ENCODE measurements around the gene CTNNA3. TPM values are rescaled to one million over a fixed set of nuclear protein-coding genes. Genes with fewer than 3 reads are reported as not detected.

The CTNNA3 gene
- total RNA-seq, 2 donors from 2014 or later = 0.37 to 1.1 TPM

- Histone ChIP-seq H3K27me3 (no peaks in the 10 kb centered on the region), H3K36me3 (no peaks in the 10 kb centered on the region), H3K27ac (no peak overlapping the region), H3K4me1 (no peaks in the 10 kb centered on the region), H3K9ac (ENCODE audit: low read depth in 2 of 2, low read length in 2 of 2) (no peak overlapping the region), H3K4me3 (no peak overlapping the region), H3K9me3 (no peaks in the 10 kb centered on the region)
- DNase-seq = no peak
- intact Hi-C loops (cut with DNase I) = no loop called here
- TF ChIP-seq CTCF (IDR thresholded peaks at IDR 0.05) = no peak
Observed at GRCh38 chr10:66651308-66652082, 1044.5 kb downstream of the CTNNA3 start.

- intact Hi-C loops (cut with DNase I) = no loop called here
- TF ChIP-seq CTCF (IDR thresholded peaks at IDR 0.05) = no peak
Observed at GRCh38 chr10:66649626-66650025, 1046.4 kb downstream of the CTNNA3 start.

GRCh38 chr10:66642217-66642616 lies 1053.8 kb downstream of the CTNNA3 start:
- no peak for TF ChIP-seq CTCF (IDR thresholded peaks at IDR 0.05)

More at GRCh38 chr10:66649626-66650025, 1046.4 kb downstream of the CTNNA3 start:
- Histone ChIP-seq H3K4me1 (no peaks in the 10 kb centered on the region), H3K27ac (no peak overlapping the region), H3K36me3 (no peaks in the 10 kb centered on the region), H3K9me3 (no peaks in the 10 kb centered on the region), H3K9ac (ENCODE audit: low read depth in 2 of 2, low read length in 2 of 2) (no peak overlapping the region), H3K4me3 (no peak overlapping the region), H3K27me3 (no peaks in the 10 kb centered on the region)
- DNase-seq = no peak

GRCh38 chr10:66639371-66639770 lies 1056.6 kb downstream of the CTNNA3 start:
- Histone ChIP-seq H3K4me3 (no peak overlapping the region), H3K4me1 (no peaks in the 10 kb centered on the region), H3K9me3 (no peaks in the 10 kb centered on the region), H3K27me3 (no peaks in the 10 kb centered on the region), H3K9ac (ENCODE audit: low read depth in 2 of 2, low read length in 2 of 2) (no peak overlapping the region), H3K27ac (no peak overlapping the region), H3K36me3 (no peaks in the 10 kb centered on the region)
- no peak for DNase-seq
- no peak for TF ChIP-seq CTCF (IDR thresholded peaks at IDR 0.05)
- intact Hi-C loops (cut with DNase I) = no loop called here

More at GRCh38 chr10:66642217-66642616, 1053.8 kb downstream of the CTNNA3 start:
- Histone ChIP-seq H3K4me3 (no peak overlapping the region), H3K9me3 (no peaks in the 10 kb centered on the region), H3K4me1 (no peaks in the 10 kb centered on the region), H3K9ac (ENCODE audit: low read depth in 2 of 2, low read length in 2 of 2) (no peak overlapping the region), H3K27ac (no peak overlapping the region), H3K27me3 (no peaks in the 10 kb centered on the region), H3K36me3 (no peaks in the 10 kb centered on the region)
- intact Hi-C loops (cut with DNase I) = no loop called here
- no peak for DNase-seq

- Histone ChIP-seq H3K9ac (ENCODE audit: low read depth in 2 of 2, low read length in 2 of 2) (no peak overlapping the region), H3K27ac (no peak overlapping the region), H3K27me3 (no peaks in the 10 kb centered on the region), H3K4me3 (no peak overlapping the region), H3K4me1 (no peaks in the 10 kb centered on the region), H3K9me3 (no peaks in the 10 kb centered on the region), H3K36me3 (no peaks in the 10 kb centered on the region)
- no peak for DNase-seq
- no peak for TF ChIP-seq CTCF (IDR thresholded peaks at IDR 0.05)
- intact Hi-C loops (cut with DNase I) = no loop called here
Observed at GRCh38 chr10:66637273-66638036, 1058.5 kb downstream of the CTNNA3 start.

All from colonic mucosa (tissue), 4 donors.